Mesenteric fat pad (tissue), 1 donor: ENCODE results near the gene JUNB. TPM values are rescaled to one million over a fixed set of nuclear protein-coding genes. Genes with fewer than 3 reads are reported as not detected.
"Not testable (repeated sequence)": the region's sequence is repeated elsewhere in the genome, so short reads cannot be mapped to it uniquely, and the experiment has no call there.

Experiments
- DNase-seq: peaks from one replicate; pipeline ENCODE4 v3.0.0-alpha.2; 2020; ENCODE audit warnings: low spot score
- total RNA-seq: library from RNA; stranded (reverse); fragmentation: NEBNext Ultra II Directional; extraction: Animal tissue kit (Norgen Biotek cat#: 25700); gene quantifications from one replicate; pipeline ENCODE4 v1.2.1, GENCODE V29; 2021
- donor health status: DM: yes; HTN: yes; CAD: no.

The JUNB gene
- total RNA-seq, 1 donor from 2014 or later, result 800 TPM

DNA sequence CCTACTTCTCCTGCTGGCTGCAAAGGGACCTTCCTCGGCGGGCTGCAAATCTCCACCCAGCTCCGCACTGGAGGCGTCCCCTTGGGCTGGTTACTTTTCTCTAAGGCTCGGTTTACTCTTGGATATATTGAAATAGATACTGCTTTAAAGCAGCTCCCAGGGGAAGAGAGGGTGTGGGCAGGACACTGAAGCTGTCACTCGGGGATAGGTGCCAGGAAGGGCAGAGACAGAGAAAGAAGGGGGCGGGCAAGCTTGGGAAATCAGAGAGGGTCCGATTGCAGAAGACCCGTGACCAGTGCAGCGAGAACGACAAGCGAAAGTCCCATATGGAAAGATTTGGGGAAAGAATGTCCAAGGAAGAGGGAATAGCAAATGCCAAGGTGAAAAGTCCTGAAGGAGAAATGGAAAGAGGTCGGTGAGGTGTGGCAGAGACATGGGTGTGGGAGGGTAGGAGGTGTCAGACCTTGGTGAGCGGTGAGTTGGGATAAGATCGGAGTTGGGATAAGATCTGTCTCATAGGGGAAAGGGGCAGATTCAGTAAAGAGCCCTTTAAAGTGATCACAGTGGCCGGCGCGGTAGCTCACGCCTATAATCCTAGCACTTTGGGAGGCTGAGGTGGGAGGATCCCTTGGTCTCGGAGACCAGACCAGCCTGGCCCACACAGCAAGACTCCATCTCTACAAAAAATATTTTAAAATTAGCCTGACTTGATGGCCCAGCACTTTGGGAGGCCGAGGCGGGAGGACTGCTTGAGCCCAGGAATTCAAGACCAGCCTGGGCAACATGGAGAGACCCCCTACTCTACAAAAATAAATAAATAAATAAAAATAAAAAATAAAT, 11.2 kb downstream of the JUNB start:
- DNase-seq, result no peak

DNA sequence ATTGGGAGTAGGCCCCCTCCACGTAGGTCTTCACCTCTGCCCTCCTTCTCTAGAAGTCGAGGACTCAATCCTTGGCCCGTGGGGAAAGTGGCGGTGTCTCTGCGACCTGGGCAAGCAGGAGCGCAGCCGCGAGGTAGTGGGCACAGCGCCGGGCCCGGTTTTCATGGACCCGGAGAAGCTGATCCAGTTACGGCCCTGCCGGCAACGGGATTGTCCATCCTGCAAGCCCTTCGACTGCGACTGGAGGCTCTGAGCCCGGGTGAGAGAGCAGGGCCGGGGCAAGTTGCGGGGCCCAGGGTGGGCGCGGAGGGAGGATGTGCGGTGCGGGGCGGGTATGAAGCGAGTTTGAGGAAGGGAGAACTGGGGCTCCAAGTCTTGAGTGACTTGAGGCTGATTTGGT, 12.8 kb downstream of the JUNB start:
- no peak for DNase-seq

DNA sequence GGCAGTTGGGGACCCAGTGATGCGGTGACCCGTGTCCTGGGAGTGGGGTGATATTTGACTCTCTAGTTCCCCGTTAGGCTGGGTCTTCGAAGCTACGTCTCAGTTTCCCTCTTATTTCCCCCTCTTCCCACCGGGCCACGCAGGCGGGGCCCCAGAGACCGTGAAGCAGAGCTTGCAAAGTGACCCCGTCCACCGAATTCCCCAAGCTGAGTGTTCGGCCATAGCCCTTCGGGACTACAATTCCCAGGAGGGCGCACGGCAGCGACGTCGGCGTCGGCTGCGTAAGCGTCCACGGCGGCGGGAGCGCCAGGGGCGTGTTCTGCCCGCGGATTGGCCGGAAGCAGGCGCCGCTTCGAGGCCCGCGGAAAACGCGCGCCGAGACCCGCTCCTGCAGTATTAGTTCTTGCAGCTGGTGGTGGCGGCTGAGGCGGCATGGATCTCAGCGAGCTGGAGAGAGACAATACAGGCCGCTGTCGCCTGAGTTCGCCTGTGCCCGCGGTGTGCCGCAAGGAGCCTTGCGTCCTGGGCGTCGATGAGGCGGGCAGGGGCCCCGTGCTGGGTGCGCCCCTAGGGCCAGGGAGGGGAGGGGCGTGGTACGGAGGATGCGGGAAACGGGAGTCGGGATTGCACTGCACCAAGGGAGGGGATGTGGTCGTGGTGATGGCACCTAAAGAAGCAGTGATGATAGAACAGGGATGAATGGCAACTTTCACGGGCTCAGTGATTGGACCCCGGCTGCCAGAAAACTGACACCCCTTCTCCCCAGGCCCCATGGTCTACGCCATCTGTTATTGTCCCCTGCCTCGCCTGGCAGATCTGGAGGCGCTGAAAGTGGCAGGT, 15.2 kb downstream of the JUNB start, which contains the start of gene RNASEH2A:
Gene RNASEH2A, plus strand, starts transcription at position 343 of the 840 bp plus-strand sequence. Its CDS starts 90 bp downstream, at position 433.
- peak; percentile 97 for DNase-seq

DNA sequence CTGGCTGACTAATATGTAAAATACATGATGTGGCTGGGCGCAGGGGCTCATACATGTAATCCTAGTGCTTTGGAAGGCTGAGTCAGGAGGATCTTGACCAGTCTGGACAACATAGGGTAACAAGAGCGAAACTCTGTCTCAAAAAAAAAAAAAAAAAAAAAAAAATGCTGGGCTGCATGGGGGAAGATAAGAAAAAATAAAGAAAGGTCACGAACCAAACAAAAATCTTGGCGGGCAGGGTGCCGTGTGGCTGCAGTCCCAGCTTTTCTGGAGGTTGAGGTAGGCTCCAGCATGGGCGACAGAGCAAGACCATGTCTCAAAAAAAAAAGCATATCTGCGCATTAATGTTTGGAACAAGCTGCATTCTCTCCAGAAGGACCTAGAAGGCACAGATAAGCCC, 23.8 kb downstream of the JUNB start:
- DNase-seq, result no peak

DNA sequence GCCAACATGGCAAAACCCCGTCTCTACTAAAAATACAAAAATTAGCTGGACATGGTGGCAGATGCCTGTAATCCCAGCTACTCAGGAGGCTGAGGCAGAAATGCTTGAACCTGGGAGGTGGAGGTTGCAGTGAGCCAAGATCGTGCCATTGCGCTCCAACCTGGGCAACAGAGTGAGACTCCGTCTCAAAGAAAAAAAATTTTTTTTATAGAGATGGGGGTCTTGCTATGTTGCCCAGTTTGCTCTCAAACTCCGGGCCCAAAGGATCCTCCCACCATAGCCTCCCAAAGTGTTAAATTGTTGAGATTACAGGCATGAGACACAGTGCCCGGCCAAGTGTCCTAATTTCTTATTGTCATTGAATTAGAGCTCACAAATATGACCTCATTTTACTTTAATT, 25.9 kb downstream of the JUNB start:
- not testable (repeated sequence) for DNase-seq

DNA sequence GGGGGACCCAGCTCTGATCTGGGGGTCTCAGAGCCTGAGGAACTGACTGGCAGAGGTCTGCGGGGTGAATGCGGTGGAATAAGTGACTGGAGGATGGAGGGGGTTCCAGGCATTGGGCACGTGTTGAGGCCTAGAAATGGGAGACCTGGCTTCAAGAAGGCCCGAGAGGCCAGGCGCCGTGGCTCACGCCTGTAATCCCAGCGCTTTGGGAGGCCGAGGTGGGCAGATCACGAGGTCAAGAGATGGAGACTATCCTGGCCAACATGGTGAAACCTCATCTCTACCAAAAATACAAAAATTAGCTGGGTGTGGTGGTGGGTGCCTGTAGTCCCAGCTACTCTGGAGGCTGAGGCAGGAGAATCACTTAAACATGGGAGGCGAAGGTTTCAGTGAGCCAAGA, 26.5 kb downstream of the JUNB start:
- DNase-seq, result not testable (repeated sequence)

DNA sequence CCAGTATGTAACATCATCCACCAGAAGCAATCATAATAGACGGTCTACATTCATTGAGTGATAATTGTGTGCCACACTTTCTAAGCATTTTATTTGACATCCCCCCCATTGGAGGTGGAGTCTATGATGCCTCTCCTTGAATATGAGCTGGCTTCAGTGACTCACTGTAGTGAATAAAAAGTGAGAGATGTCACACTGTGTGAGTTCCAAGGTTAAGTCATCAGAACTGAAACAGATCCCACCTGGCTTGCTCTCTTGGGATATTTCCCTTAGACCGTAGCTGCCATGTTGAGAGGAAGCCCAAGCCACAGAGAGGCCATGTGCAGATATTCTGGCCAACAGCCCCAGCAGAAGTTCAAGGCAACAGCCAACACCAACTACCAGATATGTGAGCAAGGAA, 30.5 kb downstream of the JUNB start:
- DNase-seq, result no peak

DNA sequence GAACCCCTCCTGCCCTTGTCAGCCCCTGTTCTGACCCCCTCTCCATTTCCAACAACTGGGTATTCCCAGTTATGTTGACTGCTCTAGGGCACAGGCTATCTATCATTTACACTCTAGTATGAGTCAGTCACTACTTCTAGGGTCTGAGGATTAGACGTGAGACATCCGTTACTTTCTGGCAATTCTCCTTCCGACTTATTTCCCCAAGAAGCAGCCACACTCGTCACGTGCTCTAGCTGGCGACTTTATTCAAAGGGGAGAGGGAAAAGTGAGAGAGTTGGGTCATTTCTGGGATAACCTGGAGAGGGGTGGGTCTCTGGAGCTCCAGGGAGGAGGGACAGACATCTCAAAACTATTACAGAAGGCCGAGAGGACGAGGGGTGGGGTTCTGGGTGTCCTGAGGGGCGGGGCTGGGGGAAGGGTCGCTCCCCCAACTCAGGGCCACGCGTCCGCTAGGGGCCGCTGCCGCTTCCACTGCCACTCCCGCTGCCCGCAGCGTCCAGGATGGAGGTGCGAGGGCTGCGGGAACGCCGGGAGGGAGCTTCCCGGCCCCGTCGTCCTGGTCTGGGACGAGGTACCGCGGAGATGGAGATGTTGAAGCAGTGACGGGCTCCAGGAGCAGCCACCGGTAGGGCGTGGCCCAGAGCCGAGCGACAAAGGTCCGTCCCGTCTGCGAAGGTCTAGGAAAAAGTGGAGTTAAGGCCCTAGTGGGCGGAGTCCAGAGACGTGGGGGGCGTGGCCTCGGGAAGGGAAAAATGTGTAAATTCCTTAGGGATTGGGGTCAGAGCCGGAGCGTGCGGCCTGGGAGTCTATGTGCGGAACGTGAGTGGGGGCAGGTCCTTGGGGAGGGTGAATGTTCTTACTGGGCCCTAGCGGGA, 34.2 kb downstream of the JUNB start:
- no peak for DNase-seq

DNA sequence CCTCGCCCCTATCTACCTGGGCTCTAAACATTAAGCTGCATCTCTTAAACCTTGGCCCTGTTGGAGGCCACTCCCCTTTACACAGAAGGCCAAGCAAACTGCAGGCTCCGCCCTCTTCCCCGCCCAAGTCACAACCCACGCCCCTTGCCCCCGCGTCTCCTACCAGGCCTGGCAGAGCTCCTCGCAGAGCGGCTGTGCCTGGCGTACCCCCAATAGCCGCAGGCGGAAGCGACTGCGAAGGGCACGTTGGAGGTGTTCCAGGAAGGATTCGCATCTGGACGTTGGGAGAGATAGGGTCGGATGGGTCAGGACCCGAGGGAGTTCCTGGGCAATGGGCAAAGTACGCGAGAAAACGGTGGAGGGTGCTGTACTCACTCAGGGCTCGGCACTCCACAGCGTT, 37.2 kb downstream of the JUNB start:
- DNase-seq, result no peak

DNA sequence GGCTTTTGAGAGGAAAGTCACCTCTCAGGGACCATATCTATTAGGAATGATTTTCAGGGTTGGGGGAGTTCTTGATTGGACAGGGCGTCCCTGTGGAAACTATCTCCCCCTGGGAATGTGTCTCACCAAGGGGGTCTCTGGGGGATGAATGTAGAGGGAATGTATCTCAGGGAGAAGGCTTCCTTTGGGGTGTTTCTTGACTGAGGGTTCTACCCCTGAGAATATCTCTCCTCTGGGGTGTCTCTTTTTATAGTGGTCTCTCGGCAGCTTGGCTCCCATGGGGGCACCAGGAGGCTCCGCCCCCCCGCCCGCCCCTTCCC, 42.1 kb downstream of the JUNB start:
- no peak for DNase-seq

DNA sequence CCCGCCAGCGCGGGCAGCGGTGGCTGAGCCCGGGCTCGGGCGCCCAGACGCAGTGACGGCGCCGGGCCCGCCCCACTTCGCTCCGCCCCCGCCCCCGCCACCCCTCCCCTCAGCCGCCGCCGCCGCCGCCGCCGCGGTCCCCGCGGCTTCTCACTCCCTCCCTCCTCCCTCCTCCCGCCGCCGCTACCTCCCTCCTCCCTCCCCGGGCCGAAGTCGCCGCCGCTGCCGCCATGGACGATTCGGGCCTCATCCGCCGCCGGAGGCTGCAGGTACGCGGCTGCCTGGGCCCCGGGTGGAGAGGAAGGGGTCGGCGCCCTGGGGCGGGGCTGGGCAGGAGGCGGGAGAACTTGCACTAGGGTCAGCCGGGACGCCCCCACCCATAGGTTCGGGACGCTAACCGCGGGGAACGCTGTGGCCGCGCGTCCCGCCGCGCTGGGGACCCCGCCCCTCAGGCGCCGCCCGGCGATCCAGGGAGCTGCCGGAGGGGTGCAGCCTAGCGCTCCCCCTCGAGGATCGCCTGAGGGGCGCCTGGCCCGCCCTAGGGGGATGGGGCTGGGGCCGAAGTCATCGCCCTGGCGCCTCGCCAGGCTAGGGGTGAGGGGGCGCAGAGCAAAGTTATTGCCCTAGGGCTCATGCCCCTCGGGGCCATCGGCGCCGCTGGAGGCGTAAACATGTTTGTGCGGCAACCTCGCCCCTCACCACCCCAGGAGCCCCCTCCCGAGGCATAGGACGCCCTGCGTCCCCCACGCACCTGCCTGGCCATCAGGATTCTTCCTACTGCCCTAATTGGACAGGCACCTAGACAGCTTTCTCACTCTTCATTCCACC, 42.7 kb downstream of the JUNB start:
- no peak for DNase-seq

DNA sequence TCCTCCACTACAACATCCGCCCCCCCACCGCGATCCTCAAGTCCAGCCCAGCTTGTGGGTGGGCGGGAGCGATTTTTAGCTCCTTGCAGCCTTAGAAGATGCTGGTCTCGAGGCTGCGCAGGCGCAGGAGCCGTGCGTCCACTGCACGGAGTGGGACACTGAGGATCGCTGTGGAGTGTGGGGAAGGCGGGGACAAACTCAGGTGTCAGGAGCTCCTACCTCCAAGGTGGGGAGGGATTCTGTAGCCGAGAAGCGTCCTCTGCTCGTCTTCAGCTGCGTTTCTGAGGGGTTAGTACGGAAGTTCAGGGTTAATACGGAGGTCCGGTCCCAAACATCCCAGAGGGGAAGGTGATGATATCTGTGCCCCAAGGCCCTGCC, 43.3 kb downstream of the JUNB start, which contains the start of gene RTBDN:
Gene RTBDN, minus strand, starts transcription at position 14 of the 378 bp plus-strand sequence. CDS start 4,600 bp downstream, outside the sequence.
- no peak for DNase-seq

DNA sequence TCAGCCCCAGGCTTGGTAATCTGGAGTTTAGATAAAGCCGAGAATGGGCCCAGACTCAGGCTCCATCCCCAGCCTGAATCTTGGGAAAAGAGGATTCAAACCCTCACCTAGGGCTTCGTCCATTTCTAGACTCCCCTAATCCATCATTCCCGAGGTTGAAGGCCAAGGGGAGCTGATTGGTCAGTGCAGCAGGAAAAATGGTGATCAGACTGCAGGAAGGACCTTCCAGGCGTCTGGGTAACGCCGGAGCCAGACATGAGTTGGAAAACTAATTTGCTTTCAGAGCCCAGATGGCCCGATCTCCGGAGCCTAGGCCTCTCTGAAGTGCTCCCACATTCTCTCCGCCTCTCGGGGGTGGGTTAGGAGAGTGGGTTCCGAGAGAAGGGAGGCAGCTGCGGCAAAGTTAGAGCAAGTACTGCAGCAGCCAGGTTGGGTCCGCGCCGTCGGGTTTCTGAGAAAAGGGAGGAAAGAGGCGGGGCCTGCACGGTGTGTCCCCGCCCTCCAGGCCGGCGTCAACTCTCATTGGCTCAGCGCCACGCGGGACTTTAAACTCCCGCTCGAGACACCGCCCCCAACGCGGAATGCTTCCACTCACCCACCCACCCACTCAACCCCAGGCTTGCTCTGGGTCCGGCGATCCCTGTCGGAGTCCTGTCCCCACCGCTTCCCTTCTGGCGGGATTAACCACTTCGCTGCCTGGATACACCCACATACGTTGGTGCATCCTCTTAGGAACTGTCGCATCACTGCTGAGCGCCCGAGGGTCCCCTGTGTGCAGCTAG, 43.9 kb downstream of the JUNB start:
- DNase-seq, result no peak

DNA sequence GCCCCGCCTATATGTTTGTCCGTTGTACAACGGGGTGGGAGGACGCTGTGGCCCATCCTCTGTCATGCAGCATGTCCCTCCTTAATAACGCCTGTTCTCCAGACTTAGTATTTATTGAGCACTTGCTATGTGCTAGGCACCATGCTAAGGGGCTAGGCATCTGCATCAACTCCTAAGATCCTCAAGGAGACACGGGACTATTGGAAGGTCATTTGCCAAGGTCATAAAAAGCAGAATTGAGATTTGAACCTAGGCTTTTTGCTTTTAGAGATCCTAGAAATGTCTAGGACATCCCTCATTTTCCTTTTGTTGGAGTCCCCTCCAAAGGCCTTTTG, 45.2 kb downstream of the JUNB start:
- DNase-seq, result no peak

DNA sequence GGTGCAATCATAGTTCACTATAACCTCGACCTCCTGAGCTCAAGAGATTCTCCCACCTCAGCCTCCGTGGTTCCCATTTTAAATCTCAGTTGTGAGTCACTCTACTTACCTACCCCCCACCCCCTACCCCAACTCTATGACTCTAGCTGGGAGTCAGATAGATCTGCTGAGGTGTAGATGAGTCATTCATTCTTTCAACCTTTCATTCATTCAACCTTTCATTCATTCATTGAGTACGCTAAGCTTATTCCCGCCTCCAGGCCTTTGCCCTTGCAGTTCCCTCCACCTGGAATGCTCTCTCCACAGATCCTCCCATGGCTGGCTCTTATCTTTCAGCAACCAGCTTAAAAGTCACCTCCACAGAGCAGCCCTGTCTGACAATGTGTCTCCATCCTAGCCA, 45.9 kb downstream of the JUNB start:
- DNase-seq, result no peak

DNA sequence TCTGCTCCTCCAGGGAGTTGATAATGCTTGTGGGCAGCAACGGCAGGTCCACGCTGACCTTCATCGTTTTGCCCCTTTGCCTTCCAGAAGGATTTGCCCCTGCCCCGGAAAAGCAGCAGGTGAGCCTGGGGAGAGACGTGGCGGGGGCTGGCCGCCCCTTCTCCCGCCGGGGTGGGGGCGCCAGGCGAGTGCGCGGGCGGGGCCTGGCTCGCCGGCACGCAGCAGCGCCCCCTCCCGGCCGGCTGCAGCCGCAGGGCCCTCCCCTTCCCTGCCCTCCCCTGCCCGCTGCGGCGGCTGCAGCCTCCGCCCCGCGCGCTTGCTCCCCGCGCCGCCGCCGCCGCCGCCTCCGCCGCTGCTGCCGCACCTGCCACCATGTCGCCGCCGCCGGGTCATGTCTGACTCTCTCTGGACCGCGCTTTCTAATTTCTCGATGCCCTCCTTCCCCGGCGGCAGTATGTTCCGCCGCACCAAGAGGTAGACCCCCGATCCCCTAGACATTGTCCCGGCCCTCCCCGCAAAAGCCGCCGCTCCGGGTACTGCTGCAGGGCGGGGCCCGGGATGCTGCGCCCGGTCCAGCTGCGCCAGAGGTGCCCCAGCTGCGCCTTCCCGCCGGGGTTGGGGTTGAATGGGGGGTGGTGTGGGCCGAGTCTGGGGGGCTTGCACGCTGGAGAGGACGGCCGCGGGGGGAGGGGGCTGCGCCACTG, 47.0 kb downstream of the JUNB start, which contains the start of gene MAST1:
Gene MAST1, plus strand, starts transcription at position 334 of the 704 bp plus-strand sequence. Its CDS starts 58 bp downstream, at position 392.
- no peak for DNase-seq

DNA sequence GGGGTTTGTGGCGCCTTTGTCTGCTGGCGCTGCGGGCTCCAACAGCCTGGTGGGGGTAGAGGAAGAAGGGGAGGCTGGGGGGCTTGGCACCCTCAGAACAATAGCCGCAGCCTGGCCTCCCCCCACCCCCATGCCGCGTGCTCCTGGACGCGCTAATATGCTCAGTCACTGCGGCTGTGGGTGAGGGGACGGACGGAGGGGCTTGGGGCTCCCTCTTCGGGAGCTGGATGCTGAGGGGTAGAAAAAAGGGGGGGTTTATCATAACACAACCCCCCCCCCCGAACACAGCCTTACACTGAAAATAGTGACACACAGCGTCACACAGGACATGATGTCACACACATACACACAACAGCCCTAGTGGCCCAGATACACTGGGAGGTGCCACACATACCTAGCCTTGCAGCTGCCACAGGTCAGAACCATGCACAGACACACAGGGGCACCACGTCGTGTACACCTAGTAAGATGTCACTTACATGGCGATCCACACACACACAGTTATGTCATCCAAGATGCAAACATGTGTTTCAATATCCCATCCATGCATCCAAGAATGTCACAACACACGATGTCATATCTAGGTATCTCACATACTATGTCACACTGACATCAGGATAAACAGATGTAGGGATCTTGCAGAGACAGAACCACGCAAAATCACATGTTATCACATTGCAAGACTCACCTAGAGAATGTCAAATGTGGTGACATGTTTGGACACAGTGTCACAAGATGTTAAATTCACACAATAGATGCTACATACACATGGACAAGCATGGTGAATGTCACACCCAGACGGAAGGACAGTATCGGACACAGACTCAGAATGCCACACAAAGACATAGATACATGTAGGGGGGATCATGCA, 47.8 kb downstream of the JUNB start:
- DNase-seq, result no peak
